ENCODE results near the gene STON1. TPM values are rescaled to one million over a fixed set of nuclear protein-coding genes. Genes with fewer than 3 reads are reported as not detected.
A peak's percentile ranks its signal among the peaks of the same experiment; 100 is the strongest.

Gene STON1
- total RNA-seq, 1 donor from 2014 or later, result 48.1 TPM

DNA sequence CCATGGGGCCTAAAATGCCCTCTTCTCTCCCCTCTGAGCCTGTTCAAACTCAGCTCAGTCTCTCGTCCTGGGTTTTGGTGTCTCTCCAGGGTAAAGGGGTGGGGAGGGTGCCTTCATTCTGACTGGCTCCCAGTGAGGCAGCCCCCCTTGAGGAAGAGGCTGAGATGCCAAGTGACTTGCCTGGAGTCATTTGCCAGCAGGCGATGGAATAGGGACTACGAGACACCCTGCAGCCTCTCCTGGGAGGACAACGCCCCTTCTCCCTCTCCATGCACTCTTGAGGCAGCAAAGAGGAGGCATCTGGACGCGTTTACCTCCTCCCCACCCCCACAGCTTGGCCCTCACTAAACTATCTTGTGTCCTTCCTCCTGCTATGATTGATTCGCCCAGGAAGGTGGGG lies 760 bp upstream of the STON1 start:
- TF ChIP-seq, protein P1, sequence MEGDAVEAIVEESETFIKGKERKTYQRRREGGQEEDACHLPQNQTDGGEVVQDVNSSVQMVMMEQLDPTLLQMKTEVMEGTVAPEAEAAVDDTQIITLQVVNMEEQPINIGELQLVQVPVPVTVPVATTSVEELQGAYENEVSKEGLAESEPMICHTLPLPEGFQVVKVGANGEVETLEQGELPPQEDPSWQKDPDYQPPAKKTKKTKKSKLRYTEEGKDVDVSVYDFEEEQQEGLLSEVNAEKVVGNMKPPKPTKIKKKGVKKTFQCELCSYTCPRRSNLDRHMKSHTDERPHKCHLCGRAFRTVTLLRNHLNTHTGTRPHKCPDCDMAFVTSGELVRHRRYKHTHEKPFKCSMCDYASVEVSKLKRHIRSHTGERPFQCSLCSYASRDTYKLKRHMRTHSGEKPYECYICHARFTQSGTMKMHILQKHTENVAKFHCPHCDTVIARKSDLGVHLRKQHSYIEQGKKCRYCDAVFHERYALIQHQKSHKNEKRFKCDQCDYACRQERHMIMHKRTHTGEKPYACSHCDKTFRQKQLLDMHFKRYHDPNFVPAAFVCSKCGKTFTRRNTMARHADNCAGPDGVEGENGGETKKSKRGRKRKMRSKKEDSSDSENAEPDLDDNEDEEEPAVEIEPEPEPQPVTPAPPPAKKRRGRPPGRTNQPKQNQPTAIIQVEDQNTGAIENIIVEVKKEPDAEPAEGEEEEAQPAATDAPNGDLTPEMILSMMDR (IDR thresholded peaks at IDR 0.05), result no peak
- TF ChIP-seq POLR2A (IDR thresholded peaks at IDR 0.05) (no peak), POLR2AphosphoS5 (IDR thresholded peaks at IDR 0.05; ENCODE audit: insufficient read depth in 1 of 2, low read depth in 1 of 2) (no peak)
- DNase-seq (ENCODE audit: extremely low spot score in 2 of 2), result no peak
- H3K27me3 ChIP-seq, result no peaks in the 10 kb centered on the region
- H3K27ac ChIP-seq, result peak overlapping the region; percentile 87
- peak overlapping the region; percentile 72 to 90 for H3K4me3 ChIP-seq
- H3K36me3 ChIP-seq, result no peaks in the 10 kb centered on the region
- peaks cover 70% of the 10 kb centered on the region for H3K4me1 ChIP-seq
- intact Hi-C loops (cut with DNase I), result no loop called here
- no peaks in the 10 kb centered on the region for H3K9me3 ChIP-seq

DNA sequence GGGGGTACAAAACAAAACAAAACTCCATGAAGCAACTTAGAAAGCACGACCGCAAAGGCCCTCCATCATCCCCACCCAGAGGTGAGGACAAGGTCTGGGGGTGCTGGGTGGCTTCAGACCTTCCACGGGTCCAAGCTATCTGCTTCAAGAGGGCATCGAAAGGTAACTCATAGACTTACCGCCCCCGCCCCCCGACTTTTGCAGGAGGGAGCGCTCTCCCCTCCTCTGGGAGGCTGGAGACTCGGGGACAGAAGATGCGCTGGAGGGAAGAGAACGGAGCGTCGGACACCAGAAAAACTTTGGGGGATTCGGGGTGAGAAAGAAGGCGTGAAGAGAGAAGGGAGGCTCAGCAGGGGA lies 300 bp upstream of the STON1 start:
- Histone ChIP-seq H3K36me3 (no peaks in the 10 kb centered on the region), H3K27me3 (no peaks in the 10 kb centered on the region), H3K4me3 (peak overlapping the region; percentile 72 to 90), H3K9me3 (no peaks in the 10 kb centered on the region), H3K4me1 (peaks cover 70% of the 10 kb centered on the region), H3K27ac (peak overlapping the region; percentile 87)
- no peak for TF ChIP-seq POLR2AphosphoS5 (IDR thresholded peaks at IDR 0.05; ENCODE audit: insufficient read depth in 1 of 2, low read depth in 1 of 2)
- TF ChIP-seq, protein P1 (IDR thresholded peaks at IDR 0.05), result no peak
- TF ChIP-seq POLR2A (IDR thresholded peaks at IDR 0.05), result no peak
- intact Hi-C loops (cut with DNase I), result no loop called here
- DNase-seq (ENCODE audit: extremely low spot score in 2 of 2), result no peak

DNA sequence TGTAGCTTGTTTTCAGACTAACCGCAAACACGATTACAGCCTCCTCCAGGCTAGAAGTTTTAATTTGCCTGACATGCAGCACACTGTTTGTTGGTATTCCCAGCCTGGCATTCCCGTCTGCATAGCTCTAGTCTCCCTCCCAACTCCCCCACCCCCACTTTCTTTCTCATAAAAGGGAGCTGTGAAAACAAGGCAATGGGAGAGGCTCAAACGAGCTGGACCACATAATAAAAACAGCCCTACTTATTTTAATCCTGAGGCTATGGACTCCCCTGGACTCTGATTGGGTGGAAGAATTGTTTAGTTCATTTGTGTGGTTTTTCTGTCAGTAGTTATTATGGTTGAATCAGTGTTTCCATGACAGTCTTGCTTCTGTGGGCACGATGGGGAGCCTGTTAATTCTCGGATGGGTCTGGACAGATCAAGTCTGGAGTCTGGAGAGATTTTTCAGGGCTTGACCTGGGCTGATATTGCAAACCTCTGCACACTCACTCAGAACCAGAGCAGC lies 1.2 kb downstream of the STON1 start:
- H3K4me1 ChIP-seq, result peaks cover 57% of the 10 kb centered on the region
- intact Hi-C loops (cut with DNase I), result no loop called here
- no peaks in the 10 kb centered on the region for H3K36me3 ChIP-seq
- no peaks in the 10 kb centered on the region for H3K27me3 ChIP-seq
- H3K9me3 ChIP-seq, result no peaks in the 10 kb centered on the region
- TF ChIP-seq, protein P1 (IDR thresholded peaks at IDR 0.05), result no peak
- peak in 1 of 2 donors; percentile 15 for TF ChIP-seq POLR2A (IDR thresholded peaks at IDR 0.05)
- TF ChIP-seq POLR2AphosphoS5 (IDR thresholded peaks at IDR 0.05; ENCODE audit: insufficient read depth in 1 of 2, low read depth in 1 of 2), result peak in 1 of 2 donors; percentile 34
- H3K27ac ChIP-seq, result peak overlapping the region; percentile 87
- H3K4me3 ChIP-seq, result peak overlapping the region; percentile 72 to 90
- DNase-seq (ENCODE audit: extremely low spot score in 2 of 2), result no peak

DNA sequence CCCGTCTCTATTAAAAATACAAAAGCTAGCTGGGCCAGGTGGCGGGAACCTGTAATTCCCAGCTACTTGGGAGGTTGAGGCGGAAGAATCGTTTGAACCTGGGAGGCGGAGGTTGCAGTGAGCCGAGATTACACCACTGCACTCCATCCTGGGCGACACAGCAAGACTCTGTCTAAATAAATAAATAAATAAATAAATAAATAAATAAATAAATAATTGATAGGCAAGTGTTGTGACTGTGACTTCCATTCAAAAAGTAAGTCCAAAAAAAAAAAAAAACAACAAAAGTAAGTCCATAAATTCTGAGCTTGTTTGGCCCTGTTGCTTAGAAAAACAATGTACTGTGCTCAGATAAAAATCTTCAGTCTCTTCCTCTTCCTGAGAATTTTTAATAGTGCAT lies 2.2 kb downstream of the STON1 start:
- peak overlapping the region; percentile 72 to 90 for H3K4me3 ChIP-seq
- H3K36me3 ChIP-seq, result no peaks in the 10 kb centered on the region
- TF ChIP-seq POLR2AphosphoS5 (IDR thresholded peaks at IDR 0.05; ENCODE audit: insufficient read depth in 1 of 2, low read depth in 1 of 2), result no peak
- TF ChIP-seq, protein P1 (IDR thresholded peaks at IDR 0.05), result no peak
- TF ChIP-seq POLR2A (IDR thresholded peaks at IDR 0.05), result no peak
- no peaks in the 10 kb centered on the region for H3K27me3 ChIP-seq
- H3K4me1 ChIP-seq, result peaks cover 48% of the 10 kb centered on the region
- no peak for DNase-seq (ENCODE audit: extremely low spot score in 2 of 2)
- H3K9me3 ChIP-seq, result no peaks in the 10 kb centered on the region
- intact Hi-C loops (cut with DNase I), result no loop called here
- H3K27ac ChIP-seq, result peak overlapping the region; percentile 87

DNA sequence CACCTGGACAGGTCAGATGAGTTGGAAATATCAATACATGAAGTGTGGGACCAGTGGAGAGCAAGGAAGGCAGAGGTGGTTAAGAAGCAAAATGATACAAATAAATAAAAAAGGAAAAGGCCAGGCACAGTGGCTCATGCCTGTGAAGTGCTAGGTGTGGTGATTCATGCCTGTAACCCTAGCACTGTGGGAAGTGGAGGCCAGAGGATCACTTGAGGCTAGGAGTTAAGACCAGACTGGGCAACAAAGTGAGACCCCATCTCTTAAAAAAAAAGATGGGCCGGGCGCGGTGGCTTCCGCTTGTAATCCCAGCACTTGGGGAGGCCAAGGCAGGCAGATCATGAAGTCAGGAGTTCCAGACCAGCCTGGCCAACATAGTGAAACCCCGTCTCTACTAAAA lies 2.9 kb downstream of the STON1 start:
- no peak for DNase-seq (ENCODE audit: extremely low spot score in 2 of 2)
- Histone ChIP-seq H3K4me3 (peak overlapping the region in 1 of 2 donors; percentile 2), H3K4me1 (peaks cover 41% of the 10 kb centered on the region), H3K27ac (no peak overlapping the region), H3K9me3 (no peaks in the 10 kb centered on the region), H3K27me3 (no peaks in the 10 kb centered on the region), H3K36me3 (no peaks in the 10 kb centered on the region)
- intact Hi-C loops (cut with DNase I), result no loop called here
- TF ChIP-seq POLR2AphosphoS5 (IDR thresholded peaks at IDR 0.05; ENCODE audit: insufficient read depth in 1 of 2, low read depth in 1 of 2) (no peak), POLR2A (IDR thresholded peaks at IDR 0.05) (no peak)
- TF ChIP-seq, protein P1 (IDR thresholded peaks at IDR 0.05), result no peak

Measured in vagina (tissue), 2 donors.